GM19468 (cell line): ENCODE results near the gene COG1.

Experiments used
- ATAC-seq: cut with Tn5 transposase; IDR thresholded peaks from one replicate; pipeline ENCODE4 v1.9.1; 2021; ENCODE audit warnings: mild to moderate bottlenecking, moderate library complexity, moderate number of reproducible peaks; ENCODE audit not compliant: unreplicated experiment; ENCODE audit errors: extremely low read depth

The COG1 gene

DNA sequence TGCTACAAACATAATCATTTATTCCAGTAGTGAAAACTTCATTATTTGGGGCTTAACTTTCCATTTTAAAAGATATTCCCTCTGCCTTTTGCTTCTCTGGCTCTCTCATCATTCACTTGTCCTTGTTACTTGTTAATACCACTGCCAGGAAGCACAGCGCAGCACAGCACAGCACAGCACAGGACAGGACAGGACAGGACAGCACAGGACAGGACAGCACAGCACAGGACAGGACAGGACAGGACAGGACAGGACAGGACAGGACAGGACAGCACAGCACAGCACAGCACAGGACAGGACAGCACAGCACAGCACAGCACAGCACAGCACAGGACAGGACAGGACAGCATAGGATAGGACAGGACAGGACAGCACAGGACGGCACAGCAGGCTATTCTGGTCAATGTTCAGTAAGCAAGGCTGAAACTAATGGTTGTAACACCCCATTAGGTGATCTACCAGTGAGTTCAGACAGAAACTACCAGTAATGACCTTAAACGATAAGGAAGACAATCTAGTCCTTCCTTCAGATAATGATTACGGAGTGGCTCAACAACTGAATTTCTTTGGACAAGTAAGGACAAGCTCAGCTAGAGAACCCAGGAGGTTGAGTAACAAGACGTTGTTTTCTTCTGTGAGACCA lies 31.9 kb downstream of the COG1 start:
- no peak for ATAC-seq

DNA sequence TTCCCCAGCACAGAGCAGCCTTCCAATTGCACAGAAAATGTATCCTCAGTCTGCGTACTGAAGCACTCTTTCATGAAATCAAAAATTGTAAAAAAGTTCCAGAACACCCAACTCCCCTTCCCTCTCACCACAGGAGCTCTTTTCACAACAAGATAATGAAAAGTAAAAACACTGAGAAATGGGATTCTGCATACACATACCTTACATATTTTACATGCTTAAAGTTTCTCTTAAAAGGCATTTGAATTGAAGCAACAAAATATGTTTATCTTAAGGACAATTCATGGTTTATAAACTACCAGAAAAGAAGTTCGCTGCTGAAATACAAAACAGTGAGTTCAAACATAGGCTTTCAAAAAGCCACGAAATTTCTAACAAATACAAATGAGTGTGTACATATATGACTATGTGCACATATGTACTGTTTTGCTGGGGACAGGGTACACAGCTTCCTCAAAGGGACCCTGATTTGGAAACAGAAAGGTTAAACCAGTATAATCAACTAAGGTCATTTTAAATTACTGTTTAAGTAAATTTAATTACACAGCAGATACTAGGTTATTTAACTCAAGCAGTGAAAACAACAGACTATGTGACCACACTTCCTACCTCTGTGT lies 33.8 kb downstream of the COG1 start:
- ATAC-seq: no peak

DNA sequence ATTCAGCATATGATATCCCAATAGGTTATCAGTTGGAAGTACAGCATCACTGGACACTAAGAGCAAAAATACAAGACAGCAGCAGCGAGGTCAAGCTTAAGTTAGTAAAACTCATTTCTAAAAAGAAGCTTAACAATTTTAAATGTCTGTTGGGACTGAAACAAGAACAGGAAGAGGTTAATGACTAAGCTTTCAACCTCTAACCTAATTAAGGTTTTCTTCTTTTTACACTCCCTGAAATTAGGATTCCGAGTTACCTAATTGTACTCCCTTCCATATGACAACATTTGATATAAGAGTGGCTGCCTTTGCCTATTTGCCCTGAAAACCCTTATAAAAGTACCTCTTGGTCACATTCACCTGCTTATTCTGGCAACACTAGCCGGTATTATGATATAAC lies 34.5 kb downstream of the COG1 start:
- no peak for ATAC-seq

DNA sequence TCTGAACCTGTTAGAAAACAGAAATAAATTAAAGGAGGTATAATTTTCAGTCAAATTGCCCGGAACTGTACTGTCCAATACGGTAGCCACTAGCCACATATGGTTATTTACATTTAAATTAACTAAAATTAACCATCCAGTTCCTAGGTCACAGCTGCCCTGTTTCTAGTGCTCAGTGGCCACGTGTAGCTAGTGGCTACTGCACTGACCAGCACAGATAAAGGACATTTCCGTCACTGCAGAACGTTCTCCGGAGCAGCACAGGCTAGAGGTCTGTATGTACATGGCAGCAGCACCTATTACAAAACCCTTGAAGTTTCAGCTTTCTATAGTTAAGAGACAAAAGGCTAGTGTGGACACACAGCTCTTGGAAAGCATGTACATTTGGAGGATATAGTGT lies 35.1 kb downstream of the COG1 start:
- ATAC-seq: no peak

DNA sequence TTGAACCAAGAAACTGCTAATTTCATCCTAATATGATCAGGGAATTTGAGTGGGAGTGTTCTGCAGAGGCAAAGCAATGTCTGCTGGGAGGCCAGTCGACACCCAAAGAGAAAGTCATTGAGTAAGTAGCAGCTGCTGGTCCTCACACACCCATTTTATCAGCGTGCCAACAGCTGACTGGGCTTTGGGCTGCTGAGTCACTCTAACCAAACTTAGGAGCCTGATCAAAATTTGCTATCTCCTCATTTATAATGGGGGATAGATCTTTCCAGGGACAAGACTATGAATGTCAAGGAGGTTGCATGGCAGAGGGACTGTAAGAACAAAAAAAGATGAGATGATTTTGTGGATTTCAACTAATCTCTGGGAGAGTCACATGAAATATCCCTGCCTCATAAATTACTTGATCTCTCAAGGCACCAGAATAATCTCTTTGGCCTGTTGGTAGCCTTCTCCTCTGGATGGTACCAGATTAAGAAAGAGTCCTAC lies 35.9 kb downstream of the COG1 start:
- ATAC-seq: peak; percentile 23

DNA sequence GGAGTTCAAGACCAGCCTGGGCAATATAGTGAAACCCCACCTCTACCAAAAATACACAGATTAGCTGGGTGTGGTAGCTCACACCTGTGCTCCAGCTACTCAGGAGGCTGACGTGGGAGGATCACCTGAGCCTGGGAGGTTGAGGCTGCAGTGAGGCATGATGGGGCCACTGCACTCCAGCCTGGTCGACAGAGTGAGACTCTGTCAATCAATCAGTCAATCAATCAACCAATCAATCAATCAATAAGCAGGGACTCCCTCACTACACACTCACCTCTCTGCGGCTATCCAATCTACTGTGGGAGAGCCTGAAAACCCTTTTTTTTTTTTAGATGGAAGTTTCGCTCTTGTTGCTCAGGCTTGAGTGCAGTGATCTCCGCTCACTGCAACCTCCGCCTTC lies 37.2 kb downstream of the COG1 start:
- ATAC-seq: no peak

DNA sequence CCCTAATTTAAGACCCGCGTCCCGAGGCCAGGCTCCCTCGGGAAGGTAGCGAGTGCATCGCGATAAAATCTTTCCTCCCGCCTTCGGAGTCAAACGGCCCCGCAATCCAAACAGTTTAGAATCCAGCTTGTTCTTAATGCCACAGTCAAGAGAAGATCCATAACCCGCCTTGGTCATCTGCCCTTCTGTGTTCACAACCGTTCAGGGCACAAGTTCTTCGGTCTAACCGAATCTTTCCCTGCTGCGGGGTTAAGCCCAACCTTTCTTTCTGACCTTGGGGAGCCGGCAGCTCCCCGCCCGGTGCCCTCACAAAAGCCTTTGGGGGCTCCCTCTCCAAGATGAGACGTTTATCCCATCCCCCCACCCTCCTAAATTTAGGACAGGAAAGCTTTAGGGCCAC lies 38.5 kb downstream of the COG1 start:
- ATAC-seq: no peak

DNA sequence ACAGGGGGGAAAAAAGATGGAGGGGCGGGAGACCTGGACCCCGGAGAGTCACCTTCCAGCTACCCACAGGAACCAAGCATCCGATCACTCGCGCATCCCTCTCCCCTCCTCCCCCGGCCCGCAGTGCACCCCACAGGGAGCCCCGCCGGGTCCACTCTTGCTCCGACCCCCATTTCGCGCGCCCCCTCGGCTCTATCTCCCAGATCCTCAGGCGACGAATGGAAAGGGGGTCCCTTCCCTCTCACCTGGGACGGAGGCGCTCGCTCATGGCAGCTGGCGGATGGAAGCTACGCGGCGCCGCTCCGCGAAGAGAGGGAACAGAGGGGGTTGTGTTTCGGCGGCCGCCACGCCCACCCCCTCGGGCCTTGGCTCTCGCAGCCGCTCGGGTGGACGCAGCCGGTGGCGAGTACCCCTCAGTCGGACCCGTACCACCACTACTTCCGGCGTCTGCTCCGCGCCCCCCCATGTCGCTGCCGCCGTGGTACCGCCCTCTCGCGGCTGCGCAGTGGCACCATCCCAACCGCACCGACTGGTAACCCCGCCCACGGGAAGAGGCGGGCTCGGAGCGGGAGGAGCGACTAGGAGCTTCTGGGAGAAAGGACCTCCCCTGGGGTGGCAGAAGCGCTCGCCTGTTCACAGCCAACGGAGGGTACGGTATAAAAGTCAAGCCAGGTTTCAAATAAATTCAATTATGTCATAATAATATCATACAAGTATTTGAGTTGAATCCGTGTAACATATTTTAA lies 39.2 kb downstream of the COG1 start:
- peak; percentile 64 for ATAC-seq

DNA sequence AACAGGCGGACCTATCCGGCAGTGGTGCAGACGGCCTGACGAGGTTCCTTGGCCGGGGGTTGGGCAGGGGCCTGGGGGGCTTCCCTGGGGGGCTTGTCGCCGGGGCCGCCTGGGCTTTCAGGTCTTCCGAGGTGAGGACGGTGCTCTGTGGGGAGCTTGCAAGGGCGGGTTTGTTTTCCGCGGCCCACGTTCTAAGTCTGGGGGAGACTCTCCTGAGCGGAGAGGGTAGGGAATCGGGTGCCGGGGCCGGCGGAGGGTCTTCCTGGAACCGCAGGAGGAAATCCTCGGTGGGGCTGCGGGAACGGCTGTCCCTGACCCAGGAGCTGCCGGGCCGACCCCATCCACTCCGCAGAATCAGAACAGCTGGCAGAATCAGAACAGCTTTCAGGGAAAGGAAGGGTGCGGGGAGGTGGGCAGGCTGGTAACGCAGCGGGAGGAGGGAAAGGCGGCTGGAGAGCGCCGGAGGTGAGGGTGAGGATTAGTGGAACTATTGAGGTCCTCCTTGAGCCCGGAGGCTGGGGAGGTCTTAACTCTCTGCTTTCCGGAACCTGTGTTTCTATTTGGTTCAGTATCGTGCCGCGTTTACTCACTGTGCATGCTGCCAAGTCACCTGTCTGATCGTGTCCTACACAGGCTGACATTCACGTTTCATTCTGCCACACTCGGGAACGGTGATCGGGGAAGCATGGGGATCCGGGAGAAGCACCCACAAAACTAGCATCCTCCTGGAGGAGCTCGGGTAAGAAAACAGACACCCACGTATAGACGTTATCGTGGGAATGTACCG lies 39.9 kb downstream of the COG1 start:
- ATAC-seq: no peak

DNA sequence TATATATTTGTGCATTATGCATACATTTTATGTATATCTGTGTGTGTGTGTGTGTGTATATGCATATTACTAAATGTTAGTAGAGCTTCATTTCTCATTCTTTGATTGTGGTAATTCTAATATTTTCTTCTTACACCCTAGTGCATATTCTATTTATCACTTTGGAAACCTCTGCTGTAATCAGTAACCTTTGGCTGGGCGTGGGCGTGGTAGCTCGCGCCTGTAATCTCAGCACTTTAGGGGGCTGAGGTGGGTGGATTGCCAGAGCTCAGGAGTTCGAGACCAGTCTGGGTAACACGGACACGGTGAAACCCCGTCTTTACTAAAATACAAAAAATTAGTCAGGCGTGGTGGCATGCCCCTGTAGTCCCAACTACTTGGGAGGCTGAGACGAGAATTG lies 41.9 kb downstream of the COG1 start:
- ATAC-seq: no peak

DNA sequence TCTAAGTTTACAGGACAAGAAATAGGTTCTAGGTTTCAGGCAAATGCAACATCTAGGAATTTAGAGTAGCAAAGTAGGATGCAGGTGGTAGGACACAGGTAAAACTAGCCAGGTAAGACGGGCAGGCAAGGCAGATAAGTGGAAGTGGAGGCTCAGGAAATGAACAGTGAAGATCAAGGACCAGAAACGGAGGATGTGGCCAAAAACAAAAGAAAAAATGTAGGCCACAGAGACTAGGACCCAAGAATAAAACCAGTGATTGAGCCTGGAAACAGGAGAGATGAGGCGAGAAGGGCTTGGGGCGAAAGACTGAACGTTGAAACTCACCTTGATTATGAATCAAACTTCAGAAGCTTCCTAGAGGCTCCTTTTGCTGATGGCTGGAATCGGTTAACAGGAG lies 44.9 kb downstream of the COG1 start:
- ATAC-seq: no peak

DNA sequence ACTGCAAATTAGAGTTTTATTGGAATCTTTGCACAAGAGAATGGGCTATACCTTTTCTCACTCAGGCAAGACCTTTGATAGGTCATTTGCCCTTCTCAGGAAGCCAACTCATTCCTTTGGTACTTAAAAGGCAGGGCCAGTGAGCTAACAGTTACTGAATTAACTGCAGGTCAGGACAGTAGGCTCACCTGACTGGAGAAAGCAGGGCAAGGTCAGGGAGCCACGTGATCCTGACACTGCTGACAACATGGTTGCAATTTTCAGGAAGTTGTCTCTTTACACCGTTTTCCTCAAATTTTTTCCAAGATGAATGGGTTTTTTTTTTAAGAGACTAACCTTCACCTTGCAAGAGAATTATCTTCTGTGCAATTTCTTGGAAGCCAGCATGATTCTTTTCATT lies 47.7 kb downstream of the COG1 start:
- no peak for ATAC-seq

DNA sequence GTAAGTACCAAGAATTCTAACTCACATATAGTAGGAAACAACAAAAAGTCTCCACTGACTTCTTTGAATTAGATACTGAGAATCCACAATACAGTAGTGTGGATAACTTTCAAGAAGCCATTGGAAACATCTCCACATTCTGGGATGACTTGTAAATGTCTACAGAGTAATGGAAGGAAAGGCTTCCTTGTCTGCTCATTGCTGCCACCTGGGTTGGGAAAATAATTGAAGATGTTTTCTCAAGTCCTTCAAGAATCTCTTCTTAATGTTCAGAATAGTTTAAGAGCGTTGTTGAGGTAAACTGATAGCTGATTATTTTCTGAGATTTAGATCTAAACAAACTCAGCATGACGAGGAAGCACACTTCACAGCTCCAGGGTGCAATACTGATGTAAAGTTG lies 54.9 kb downstream of the COG1 start:
- ATAC-seq: no peak

DNA sequence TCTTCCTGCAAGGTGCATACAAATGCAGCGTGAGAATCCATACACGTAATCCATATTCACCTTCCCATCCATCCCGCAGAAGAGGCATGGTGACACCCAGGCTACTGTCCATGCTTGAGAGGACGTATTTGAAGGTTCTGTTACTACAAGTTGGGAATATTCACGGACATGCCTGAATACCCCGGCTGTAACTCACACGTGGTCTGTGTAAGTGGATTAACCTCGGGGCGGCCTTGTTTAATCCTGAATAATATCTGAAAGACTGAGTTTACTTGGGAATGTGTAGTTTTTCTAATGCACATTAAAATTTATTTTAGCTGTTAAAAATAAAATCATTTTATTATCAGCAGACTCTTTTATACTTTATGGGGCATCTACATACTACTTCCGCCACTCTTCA lies 55.7 kb downstream of the COG1 start:
- no peak for ATAC-seq

DNA sequence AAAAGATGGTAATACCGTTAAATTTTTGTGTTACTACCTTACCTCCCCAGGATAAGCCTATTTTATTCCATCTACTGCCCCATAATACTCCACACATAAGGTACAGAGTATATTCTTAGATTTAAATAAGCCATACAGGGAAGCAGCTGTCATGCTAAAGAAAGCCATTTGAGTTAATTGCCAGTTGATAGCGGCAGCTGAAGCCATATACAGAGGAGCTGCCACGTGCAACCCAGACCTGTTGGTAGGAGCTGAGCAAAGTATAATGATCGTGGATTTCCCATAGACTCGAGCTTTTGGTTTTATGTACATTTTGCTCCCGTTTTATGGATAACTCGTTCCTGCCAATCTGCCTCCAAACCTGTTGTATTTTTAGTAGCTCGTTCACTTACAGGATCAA lies 56.8 kb downstream of the COG1 start:
- no peak for ATAC-seq

DNA sequence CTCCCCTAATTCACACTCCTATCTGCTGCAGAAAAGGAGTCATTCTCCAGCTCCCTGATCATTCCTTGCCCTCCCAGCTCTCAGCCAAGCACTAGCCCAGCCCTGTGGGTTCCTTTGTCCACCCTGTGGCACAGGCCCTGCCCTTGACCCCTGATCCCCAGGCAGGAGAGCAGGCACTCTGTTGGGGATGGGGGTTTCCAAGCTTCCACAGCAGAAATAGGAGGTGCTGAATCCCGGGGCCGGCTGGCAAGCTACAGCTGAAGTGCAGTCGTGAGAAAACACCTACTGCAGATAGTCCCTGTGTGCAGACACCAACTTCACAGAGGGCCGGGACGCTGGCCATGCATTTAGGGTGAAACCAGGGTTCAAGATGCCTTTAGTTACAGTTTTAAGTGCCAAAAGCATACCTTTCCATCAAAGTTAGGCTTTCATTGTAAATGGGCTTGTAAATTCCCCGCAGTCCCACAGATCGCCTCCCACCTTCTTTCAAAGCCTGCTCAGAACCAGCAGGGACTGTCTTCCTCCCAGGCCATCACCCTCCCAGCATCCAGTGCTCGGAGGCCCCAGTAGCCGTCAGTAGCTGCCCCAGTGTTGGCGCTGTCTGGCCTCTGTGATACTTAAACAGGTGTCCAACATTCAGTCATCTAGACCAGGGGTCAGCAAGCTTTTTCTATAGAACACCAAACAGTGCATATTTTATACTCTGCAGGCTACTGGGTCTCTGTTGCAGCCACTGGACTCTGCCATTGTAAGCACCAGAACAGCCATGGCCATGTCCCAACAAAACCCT lies 58.2 kb downstream of the COG1 start:
- no peak for ATAC-seq

DNA sequence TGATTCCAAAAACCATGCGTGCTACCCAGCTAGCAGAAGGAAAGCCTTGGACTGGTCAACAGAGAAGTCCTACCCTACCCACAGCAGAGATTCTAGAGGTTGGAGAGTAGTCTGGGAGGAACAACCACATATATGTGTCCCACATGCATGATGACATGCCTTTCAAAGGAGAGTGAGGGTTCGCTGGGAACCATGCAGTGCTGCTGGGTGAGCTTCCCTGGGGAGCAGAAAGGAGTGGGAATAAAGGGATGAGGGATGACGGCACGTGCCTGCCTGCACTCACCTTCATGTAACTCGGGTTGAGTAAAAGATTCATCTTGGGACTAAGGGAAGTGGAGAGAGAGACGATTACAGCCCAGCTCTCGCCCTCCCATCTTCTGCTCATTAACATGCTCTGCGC lies 59.0 kb downstream of the COG1 start:
- no peak for ATAC-seq

DNA sequence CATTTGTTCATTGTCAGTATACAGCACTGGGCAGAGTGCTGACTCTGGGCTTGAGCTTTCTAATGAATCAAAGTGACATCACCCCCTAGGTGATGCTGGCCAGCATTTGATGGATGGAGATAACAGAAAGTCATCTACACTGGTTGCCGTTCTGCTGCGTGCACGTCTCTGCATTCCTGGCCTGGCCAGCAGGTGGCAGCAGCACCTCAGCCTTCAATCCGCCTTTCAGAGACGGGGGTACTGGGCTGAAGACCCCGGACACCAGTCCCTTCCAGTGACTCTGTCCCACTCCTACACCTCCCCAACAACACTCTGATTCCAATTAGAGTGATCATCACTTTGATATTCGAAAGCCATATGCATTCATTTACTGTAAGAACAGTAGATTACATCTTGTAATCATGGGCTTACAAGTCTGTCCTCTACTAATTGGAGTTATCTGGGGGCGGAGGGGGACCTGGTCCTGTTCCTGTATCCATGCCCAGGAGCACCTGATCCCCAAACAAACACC lies 62.9 kb downstream of the COG1 start:
- ATAC-seq: peak; percentile 52

DNA sequence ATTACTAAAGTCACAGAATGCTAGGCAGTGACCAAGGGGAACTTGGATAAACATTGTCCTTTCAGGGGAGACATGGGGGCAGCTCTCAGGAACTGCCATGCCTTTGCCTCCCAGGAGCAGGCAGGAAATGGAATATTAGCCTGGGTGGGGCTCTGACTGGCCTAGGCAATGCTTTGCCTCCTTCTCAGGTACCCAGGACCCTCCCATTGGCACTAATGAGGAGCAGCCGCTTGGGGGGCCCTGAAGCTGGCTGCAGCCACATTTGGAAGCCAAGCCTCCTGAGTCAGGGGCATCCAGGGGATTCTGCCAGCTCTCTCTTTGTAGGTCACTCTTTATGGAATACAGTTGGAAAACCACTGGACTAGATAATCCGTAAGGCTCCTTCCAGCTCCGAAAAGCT lies 63.4 kb downstream of the COG1 start:
- no peak for ATAC-seq

DNA sequence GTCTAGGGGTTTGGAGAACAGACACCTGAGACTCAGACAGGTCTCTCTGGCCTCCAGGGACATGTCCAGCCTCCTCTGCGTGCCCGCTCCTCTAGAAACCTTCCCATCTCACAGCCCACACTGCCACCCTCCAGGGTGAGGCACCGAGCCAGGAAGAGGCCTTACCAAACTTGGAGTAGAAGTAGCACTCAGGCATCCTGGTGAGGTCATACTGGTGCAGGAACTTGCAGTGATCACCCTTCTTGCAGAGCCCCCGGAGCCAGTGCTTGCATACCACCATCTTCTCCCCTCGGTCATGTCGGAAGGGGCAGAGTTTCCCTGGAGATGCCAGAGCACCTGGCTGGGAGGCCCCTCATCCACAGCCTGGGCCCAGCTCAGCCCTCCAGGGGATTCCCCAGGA lies 64.7 kb downstream of the COG1 start:
- no peak for ATAC-seq
